Activated CD4-positive, CD25-positive, alpha-beta regulatory T cell treated with anti-CD3 and anti-CD28 coated beads, Interleukin-2, amount 50 U/mL, for 16 hours (primary cell): ENCODE measurements around the gene XRCC3.

Source experiments
- DNase-seq: peaks from one replicate; pipeline ENCODE4 v3.0.0-alpha.2; 2020; ENCODE audit warnings: low read depth, low spot score

Gene XRCC3

GRCh38 chr14:103726474-103726873 lies 11.2 kb upstream of the XRCC3 start:
- no peak for DNase-seq

- DNase-seq, result no peak
These were observed 10.6 kb upstream of the XRCC3 start for GRCh38 chr14:103725739-103726395.

GRCh38 chr14:103725001-103725682 lies 9.9 kb upstream of the XRCC3 start:
- no peak for DNase-seq

- no peak for DNase-seq
These were observed 8.9 kb upstream of the XRCC3 start for GRCh38 chr14:103724116-103724515.

- no peak for DNase-seq
These were observed 8.5 kb upstream of the XRCC3 start for GRCh38 chr14:103723748-103724081.

GRCh38 chr14:103721334-103722120 lies 6.3 kb upstream of the XRCC3 start:
- no peak for DNase-seq

GRCh38 chr14:103719751-103720150 lies 4.5 kb upstream of the XRCC3 start:
- no peak for DNase-seq

GRCh38 chr14:103718572-103718971 lies 3.3 kb upstream of the XRCC3 start:
- DNase-seq, result no peak

- DNase-seq, result no peak
These were observed 1.7 kb upstream of the XRCC3 start for GRCh38 chr14:103716899-103717411.

- no peak for DNase-seq
These were observed 995 bp upstream of the XRCC3 start for GRCh38 chr14:103716091-103716801.

- DNase-seq, result no peak
These were observed 1.1 kb downstream of the XRCC3 start for GRCh38 chr14:103714063-103714724.

GRCh38 chr14:103713304-103714062 lies 1.8 kb downstream of the XRCC3 start:
- no peak for DNase-seq

- no peak for DNase-seq
These were observed 2.5 kb downstream of the XRCC3 start for GRCh38 chr14:103712633-103713247.

GRCh38 chr14:103711516-103712431 lies 3.5 kb downstream of the XRCC3 start:
- no peak for DNase-seq

- DNase-seq, result no peak
These were observed 4.4 kb downstream of the XRCC3 start for GRCh38 chr14:103710771-103711377.

GRCh38 chr14:103709814-103710213 lies 5.4 kb downstream of the XRCC3 start:
- DNase-seq, result no peak

GRCh38 chr14:103708750-103709187 lies 6.5 kb downstream of the XRCC3 start:
- DNase-seq, result no peak
